IMR-90 (cell line): Measurements from ENCODE around the gene TNIP1.

Experiments
- CTCF ChIP-seq: conservative IDR thresholded peaks from 2 replicates; pipeline ENCODE4 v1.5.1; 2012; ENCODE audit warnings: mild to moderate bottlenecking, low read depth, low read length, improper control_type of control experiment
- POLR2A ChIP-seq: IDR thresholded peaks from 2 replicates; pipeline ENCODE4 v1.6.1; 2012; ENCODE audit warnings: mild to moderate bottlenecking, low read depth, low read length
- RCOR1 ChIP-seq: IDR thresholded peaks from 2 replicates; pipeline ENCODE4 v1.6.1; 2012; ENCODE audit warnings: mild to moderate bottlenecking, low read length, improper control_type of control experiment; ENCODE audit not compliant: insufficient replicate concordance
- USF2 ChIP-seq: fragments of 150-350 bp; IDR thresholded peaks from 2 replicates; pipeline ENCODE4 v1.6.1; 2017; ENCODE audit warnings: mild to moderate bottlenecking, antibody characterized with exemption, low read length, low read depth

GRCh38 chr5:151039665-151040064 lies 41.2 kb downstream of the TNIP1 start:
- TF ChIP-seq RCOR1 (no peak), POLR2A (no peak), USF2 (no peak), CTCF (no peak)
